Mesenteric fat pad (tissue), 1 donor: ENCODE results near the gene CHST14. TPM values are rescaled to one million over a fixed set of nuclear protein-coding genes. Genes with fewer than 3 reads are reported as not detected.
A peak's percentile ranks its signal among the peaks of the same experiment; 100 is the strongest.

ENCODE experiments used
- DNase-seq: peaks from one replicate; pipeline ENCODE4 v3.0.0-alpha.2; 2020; ENCODE audit warnings: low spot score
- total RNA-seq: library from RNA; stranded (reverse); fragmentation: NEBNext Ultra II Directional; extraction: Animal tissue kit (Norgen Biotek cat#: 25700); gene quantifications from one replicate; pipeline ENCODE4 v1.2.1, GENCODE V29; 2021
- donor health status: DM: yes; HTN: yes; CAD: no.

CHST14 gene
- total RNA-seq, 1 donor from 2014 or later = 10.9 TPM

- no peak for DNase-seq
Measured at GRCh38 chr15:40461958-40462357, 8.8 kb upstream of the CHST14 start.

GRCh38 chr15:40463279-40463678 lies 7.5 kb upstream of the CHST14 start:
- no peak for DNase-seq

GRCh38 chr15:40463886-40464545 lies 6.8 kb upstream of the CHST14 start:
- no peak for DNase-seq

GRCh38 chr15:40464595-40465185 lies 6.1 kb upstream of the CHST14 start:
- no peak for DNase-seq

- DNase-seq = no peak
Measured at GRCh38 chr15:40465939-40466338, 4.8 kb upstream of the CHST14 start.

GRCh38 chr15:40466426-40467260 lies 4.1 kb upstream of the CHST14 start:
- no peak for DNase-seq

GRCh38 chr15:40467261-40467615 lies 3.5 kb upstream of the CHST14 start:
- no peak for DNase-seq

GRCh38 chr15:40468898-40469331 lies 1.9 kb upstream of the CHST14 start:
- DNase-seq = no peak

- DNase-seq = no peak
Measured at GRCh38 chr15:40469776-40470390, 901 bp upstream of the CHST14 start.

GRCh38 chr15:40471105-40471807 lies 472 bp downstream of the CHST14 start:
- DNase-seq = no peak

GRCh38 chr15:40471808-40472150 lies 995 bp downstream of the CHST14 start:
- no peak for DNase-seq

GRCh38 chr15:40472171-40472727 lies 1.5 kb downstream of the CHST14 start:
- no peak for DNase-seq

- DNase-seq = no peak
Measured at GRCh38 chr15:40474581-40474980, 3.8 kb downstream of the CHST14 start.

- DNase-seq = peak; percentile 41
Measured at GRCh38 chr15:40477642-40478327, 7.0 kb downstream of the CHST14 start.

- DNase-seq = peak; percentile 62
Measured at GRCh38 chr15:40479024-40479423, 8.2 kb downstream of the CHST14 start.

- DNase-seq = no peak
Measured at GRCh38 chr15:40481341-40482074, 10.7 kb downstream of the CHST14 start.

- DNase-seq = peak; percentile 30
Measured at GRCh38 chr15:40483919-40484318, 13.1 kb downstream of the CHST14 start.

GRCh38 chr15:40486066-40486770 lies 15.4 kb downstream of the CHST14 start:
- peak; percentile 59 for DNase-seq
